ENCODE data around the gene CUBN.
A peak's percentile ranks its signal among the peaks of the same experiment; 100 is the strongest.

DNA sequence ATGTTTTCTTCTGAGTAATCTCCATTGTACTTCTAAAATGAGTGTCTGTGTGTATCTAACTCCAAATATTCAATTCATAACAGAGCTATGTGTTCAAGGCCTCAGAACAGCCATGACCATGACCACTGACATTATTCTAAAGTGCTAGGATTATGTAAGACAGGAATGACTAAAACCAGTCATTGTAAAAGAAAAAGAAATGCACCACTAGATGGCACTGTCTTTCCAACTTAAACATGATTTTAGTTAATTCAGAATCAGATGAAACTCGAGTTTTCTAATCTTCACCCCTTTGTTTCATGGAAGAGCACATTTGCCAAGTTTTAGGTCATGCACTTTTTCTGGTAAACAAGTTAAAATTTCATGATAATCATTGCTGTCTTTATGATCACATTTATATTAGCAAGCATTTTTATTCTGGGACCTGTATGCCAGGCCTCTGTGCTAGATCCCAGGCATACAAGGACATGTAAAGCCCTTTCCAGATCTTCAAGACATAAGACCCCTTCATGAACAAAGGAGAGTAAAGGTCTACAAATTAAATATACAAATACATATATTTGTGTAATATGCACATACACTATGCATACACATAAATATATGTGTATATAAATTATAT lies 286.2 kb downstream of the CUBN start:
- TF ChIP-seq, protein P1, sequence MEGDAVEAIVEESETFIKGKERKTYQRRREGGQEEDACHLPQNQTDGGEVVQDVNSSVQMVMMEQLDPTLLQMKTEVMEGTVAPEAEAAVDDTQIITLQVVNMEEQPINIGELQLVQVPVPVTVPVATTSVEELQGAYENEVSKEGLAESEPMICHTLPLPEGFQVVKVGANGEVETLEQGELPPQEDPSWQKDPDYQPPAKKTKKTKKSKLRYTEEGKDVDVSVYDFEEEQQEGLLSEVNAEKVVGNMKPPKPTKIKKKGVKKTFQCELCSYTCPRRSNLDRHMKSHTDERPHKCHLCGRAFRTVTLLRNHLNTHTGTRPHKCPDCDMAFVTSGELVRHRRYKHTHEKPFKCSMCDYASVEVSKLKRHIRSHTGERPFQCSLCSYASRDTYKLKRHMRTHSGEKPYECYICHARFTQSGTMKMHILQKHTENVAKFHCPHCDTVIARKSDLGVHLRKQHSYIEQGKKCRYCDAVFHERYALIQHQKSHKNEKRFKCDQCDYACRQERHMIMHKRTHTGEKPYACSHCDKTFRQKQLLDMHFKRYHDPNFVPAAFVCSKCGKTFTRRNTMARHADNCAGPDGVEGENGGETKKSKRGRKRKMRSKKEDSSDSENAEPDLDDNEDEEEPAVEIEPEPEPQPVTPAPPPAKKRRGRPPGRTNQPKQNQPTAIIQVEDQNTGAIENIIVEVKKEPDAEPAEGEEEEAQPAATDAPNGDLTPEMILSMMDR (IDR thresholded peaks at IDR 0.05), result peak; percentile 41 to 85 (median 55)
- no peak for TF ChIP-seq POLR2A (IDR thresholded peaks at IDR 0.05)
